ENCODE results near the gene TGM2.
"Not testable (repeated sequence)": the region's sequence is repeated elsewhere in the genome, so short reads cannot be mapped to it uniquely, and the experiment has no call there.

TGM2 gene

GRCh38 chr20:38115205-38115604 is 49.9 kb downstream of the TGM2 start:
- no peak for DNase-seq (ENCODE audit: low read depth)

DNA sequence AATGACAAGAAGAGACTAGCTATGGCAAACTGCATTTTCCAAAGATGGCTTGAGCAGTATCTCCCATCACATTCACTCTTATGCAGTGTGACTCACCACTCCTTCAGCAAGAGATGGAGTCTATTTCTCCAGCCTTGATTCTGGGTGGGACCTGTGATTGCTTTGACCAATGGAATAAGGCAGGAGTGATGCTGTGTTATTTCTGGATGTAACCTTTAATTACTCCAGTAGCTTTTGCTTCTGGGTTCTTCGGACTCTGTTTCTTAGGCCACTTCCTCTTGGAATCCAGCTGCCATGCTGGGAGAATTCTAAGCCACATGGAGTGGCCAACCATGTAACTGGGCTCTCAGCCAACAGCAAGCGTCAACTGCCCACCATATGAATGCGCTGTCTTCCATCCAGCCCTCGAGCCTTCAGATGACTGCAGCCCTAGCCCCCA is 50.7 kb downstream of the TGM2 start:
- no peak for DNase-seq (ENCODE audit: low read depth)

- DNase-seq (ENCODE audit: low read depth): no peak
Observed at GRCh38 chr20:38113401-38114325, 51.4 kb downstream of the TGM2 start.

GRCh38 chr20:38112930-38113294 is 52.2 kb downstream of the TGM2 start:
- DNase-seq (ENCODE audit: low read depth): no peak

DNA sequence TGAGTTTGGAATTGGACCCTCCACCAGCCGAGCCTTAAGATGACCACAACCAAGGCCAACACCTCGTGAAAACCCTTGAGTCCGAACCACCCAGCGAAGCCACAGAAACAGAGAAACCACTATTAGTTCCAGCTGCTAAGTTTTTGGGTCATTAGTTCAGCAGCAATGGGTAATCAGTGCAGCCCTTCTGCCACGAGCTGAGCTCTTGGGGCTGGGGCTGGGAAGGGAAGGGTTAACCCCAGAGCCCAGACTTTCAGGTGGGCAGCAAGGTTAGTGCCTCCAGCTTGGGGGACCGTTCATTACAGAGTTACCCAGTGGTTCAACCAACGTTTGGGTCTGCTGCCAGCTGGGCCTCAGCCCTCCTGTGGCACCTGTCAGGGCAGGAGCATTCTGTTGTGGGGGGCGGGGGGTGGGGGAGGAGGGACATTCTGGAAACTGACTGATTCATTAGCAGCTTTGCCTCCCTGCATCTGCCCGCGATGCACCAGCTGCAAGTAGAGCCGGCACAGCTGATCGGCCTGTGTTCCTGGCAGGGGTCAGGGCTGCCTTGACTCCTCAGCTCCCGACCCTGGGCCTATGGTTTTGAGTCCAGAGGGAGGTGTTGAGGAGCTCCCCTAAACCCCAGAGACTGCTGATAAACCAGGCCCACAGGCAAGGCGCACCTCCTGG is 52.7 kb downstream of the TGM2 start:
- DNase-seq (ENCODE audit: low read depth): no peak

GRCh38 chr20:38111366-38112232 is 53.5 kb downstream of the TGM2 start:
- DNase-seq (ENCODE audit: low read depth): no peak

GRCh38 chr20:38110525-38111178 is 54.4 kb downstream of the TGM2 start:
- no peak for DNase-seq (ENCODE audit: low read depth)

DNA sequence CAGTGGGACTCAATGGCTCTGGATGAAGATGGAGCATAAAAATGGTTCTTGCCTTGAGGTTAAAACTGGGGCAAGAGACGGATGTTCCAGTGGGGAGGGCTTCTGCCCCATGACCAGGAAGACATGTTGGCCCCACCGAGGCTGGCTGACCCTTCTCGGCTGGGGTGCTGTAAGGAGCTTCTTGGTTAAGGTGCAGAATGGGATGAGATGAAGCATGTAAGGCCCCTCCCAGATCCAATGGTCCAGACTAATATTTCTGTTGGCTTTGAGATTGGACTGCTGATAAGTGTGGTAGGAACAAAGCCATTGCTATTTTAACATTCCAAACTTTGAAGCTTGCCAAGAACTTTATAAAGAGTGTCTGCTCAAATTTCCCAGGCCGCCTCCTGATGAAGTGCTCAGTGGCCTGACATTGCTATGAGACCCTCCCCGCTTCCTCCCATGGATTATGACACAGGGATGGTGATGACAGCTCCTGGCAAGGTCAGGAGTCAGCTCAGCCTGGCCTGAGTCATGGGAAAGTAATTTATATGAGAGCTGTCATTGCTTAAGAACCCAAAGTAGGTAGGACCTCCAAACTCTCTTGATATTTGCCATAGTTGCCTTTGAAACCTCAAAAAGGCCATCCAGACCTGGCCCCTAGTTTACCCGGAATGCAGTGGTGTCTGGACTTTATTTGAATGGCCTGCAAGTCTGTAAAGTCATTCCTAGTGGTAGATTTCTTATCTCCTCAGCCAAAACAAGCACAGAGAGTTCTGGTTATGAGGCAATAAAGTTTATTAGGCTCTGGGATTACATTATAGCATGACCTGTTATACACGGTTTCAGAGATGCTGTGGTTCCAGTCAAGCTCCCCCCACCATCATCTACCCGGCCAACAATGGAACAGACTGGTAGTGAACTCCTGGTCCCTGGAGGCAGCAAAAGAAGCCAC is 55.2 kb downstream of the TGM2 start:
- DNase-seq (ENCODE audit: low read depth): no peak

GRCh38 chr20:38108986-38109541 is 56.0 kb downstream of the TGM2 start:
- no peak for DNase-seq (ENCODE audit: low read depth)

- DNase-seq (ENCODE audit: low read depth): no peak
Observed at GRCh38 chr20:38108438-38108985, 56.6 kb downstream of the TGM2 start.

DNA sequence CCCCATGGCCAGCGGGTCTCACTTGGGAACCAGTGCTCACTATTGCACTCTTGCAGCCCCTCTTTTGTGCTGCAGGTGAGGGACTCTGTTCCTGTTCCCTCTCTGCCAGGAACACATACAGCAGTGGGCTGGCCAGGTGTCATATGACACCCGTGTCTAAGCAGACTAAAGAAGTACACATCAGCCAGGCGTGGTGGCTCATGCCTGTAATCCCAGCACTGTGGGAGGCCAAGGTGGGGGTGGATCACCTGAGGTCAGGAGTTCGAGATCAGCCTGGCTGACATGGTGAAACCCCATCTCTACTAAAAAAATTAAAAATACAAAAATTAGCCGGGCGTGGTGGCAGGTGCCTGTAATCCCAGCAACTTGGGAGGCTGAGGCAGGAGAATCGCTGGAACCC is 57.2 kb downstream of the TGM2 start:
- DNase-seq (ENCODE audit: low read depth): not testable (repeated sequence)

DNA sequence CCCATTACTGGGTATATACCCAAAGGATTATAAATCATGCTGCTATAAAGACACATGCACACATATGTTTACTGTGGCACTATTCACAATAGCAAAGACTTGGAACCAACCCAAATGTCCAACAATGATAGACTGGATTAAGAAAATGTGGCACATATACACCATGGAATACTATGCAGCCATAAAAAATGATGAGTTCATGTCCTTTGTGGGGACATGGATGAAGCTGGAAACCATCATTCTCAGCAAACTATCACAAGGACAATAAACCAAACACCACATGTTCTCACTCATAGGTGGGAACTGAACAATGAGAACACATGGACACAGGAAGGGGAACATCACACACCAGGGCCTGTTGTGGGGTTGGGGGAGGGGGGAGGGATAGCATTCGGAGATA is 57.7 kb downstream of the TGM2 start:
- DNase-seq (ENCODE audit: low read depth): not testable (repeated sequence)

DNA sequence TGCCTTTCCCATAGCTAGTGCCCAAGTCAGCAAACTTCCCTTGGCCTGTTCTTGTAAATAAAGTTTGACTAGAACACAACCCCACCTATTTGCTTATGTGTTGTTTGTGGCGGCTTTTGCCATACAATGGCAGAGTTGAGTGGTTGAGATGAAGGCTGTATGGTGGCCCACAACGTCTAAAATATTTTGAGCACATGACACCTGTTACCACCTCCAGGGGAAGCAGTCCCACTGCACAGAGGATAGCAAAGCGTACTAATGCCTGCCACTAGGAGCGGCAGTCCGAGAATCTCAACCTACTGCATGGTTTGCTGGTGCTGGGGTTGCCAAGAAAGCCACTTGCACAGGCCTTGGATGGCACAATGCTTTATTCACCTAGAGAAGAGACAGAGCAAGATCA is 58.6 kb downstream of the TGM2 start:
- DNase-seq (ENCODE audit: low read depth): no peak

GRCh38 chr20:38104285-38104684 is 60.8 kb downstream of the TGM2 start:
- DNase-seq (ENCODE audit: low read depth): no peak

GRCh38 chr20:38102206-38102605 is 62.9 kb downstream of the TGM2 start:
- not testable (repeated sequence) for DNase-seq (ENCODE audit: low read depth)

DNA sequence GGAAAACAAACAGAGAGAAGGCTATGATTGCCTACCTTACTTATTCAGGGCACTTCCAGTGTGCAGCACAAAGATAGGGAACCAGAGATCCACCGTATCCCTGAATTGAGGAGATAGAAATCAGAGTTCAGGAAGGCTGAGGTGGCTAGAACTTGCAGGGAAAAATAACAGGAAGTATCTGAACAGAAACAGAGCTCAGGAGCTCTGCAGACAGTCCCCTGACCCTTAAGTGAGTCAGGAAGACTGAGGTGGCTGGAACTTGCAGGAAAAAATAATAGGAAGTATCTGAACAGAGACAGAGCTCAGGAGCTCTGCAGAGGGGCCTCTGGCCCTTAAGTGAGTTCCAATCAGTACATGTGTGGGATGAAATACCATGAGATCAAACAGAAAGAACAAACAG is 66.1 kb downstream of the TGM2 start:
- DNase-seq (ENCODE audit: low read depth): no peak

GRCh38 chr20:38095017-38095686 is 69.9 kb downstream of the TGM2 start:
- no peak for DNase-seq (ENCODE audit: low read depth)

DNA sequence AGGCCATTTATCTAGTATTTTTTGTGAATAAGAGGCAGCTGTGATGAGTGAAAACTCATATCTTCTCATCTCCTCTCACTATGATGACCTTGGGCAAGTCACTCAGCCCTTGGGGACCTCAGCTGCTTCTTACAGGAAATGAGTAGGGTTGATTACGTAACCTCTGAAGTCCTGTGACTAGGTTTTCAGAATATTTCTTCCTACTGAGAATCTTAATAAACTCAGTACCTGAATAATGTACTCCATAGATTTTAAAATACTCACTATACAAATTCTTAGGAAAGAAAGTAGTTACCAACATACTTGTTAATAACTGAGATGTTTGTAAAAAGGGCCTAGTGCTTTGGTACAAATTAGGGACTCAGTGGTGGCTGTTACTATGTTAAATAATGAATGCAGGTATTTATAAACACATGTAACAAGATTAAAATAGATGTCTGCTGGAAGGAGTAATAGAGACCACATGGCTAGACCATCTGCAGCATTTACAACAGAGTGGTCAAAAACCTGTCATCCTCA is 70.6 kb downstream of the TGM2 start:
- DNase-seq (ENCODE audit: low read depth): no peak

GRCh38 chr20:38093641-38094077 is 71.4 kb downstream of the TGM2 start:
- no peak for DNase-seq (ENCODE audit: low read depth)

Data from activated T-helper 9 cell treated with anti-CD3 and anti-CD28 coated beads, Interleukin-2, amount 50 U/mL, for 16 hours (primary cell).